Measurements from ENCODE around the gene NDUFB11. TPM values are rescaled to one million over a fixed set of nuclear protein-coding genes. Genes with fewer than 3 reads are reported as not detected.

Gene NDUFB11
- total and polyA plus RNA-seq, 2 donors (not counting 1 experiment from before 2014, with no cell fraction given): 56.8 to 59.7 TPM

- no peaks in the 10 kb centered on the region for H4K20me1 ChIP-seq (ENCODE audit: control insufficient read depth, insufficient read depth, low read length, poor library complexity, severe bottlenecking)
- Mint-ChIP-seq H3K4me1 (no peaks in the 10 kb centered on the region), H3K27me3 (no peaks in the 10 kb centered on the region), H3K27ac (no peak overlapping the region), H3K4me3 (no peak overlapping the region), H3K9me3 (ENCODE audit: insufficient read depth) (no peaks in the 10 kb centered on the region)
- TF ChIP-seq CTCF (IDR thresholded peaks at IDR 0.05) (no peak), EZH2 (IDR thresholded peaks at IDR 0.05; ENCODE audit: borderline replicate concordance, insufficient read depth, low read depth, low read length, poor library complexity, severe bottlenecking) (no peak)
- no peak overlapping the region for H3K9ac ChIP-seq (ENCODE audit: low read length)
- H2AFZ ChIP-seq (ENCODE audit: insufficient read depth, low read depth, low read length, poor library complexity, severe bottlenecking): no peak overlapping the region
- CTCF ChIA-PET: no interaction called here
- H3K36me3 ChIP-seq (replicated peaks in 1 of 2; ENCODE audit: control extremely low read depth in 1 of 2, control insufficient read depth in 1 of 2, extremely low read depth in 1 of 2, insufficient read depth in 2 of 2, low read length in 1 of 2): peaks cover 0 to 44% of the 10 kb centered on the region in 2 experiments
- H3K9me3 ChIP-seq (ENCODE audit: control extremely low read depth in 1 of 3, control insufficient read depth in 2 of 3, insufficient read depth in 1 of 3, low read length in 2 of 3): no peaks in the 10 kb centered on the region
- H3K79me2 ChIP-seq (ENCODE audit: control insufficient read depth, insufficient read depth, low read length): no peaks in the 10 kb centered on the region
- POLR2A ChIA-PET: no interaction called here
- no peak overlapping the region for H3K4me2 ChIP-seq (replicated peaks; ENCODE audit: low read depth, low read length, poor library complexity, severe bottlenecking)
- whole genome bisulfite sequencing (ENCODE audit: insufficient coverage): 99% methylated on average over 13 of the region's 18 CpGs
- no peak for ATAC-seq (ENCODE audit: low read depth)
- H3K27me3 ChIP-seq (replicated peaks in 1 of 4; ENCODE audit: control extremely low read depth in 1 of 4, control insufficient read depth in 3 of 4, insufficient read depth in 4 of 4, low read length in 3 of 4): no peaks in the 10 kb centered on the region
- H3K4me3 ChIP-seq (ENCODE audit: control extremely low read depth in 1 of 5, extremely low read depth in 1 of 5, insufficient read depth in 1 of 5, low read depth in 2 of 5, low read length in 4 of 5): no peak overlapping the region
- no peak overlapping the region for H3K27ac ChIP-seq (ENCODE audit: low read length in 2 of 2)
- H3K4me1 ChIP-seq (ENCODE audit: control insufficient read depth in 2 of 2, insufficient read depth in 2 of 2, low read length in 2 of 2): no peaks in the 10 kb centered on the region
- DNase-seq: no peak
- intact Hi-C loops (cut with micrococcal nuclease): no loop called here
Measured at GRCh38 chrX:47179928-47180255, 35.4 kb upstream of the NDUFB11 start.

GRCh38 chrX:47179221-47179927, 34.9 kb upstream of the NDUFB11 start:
- CTCF ChIA-PET: no interaction called here
- Mint-ChIP-seq H3K4me3 (no peak overlapping the region), H3K27me3 (no peaks in the 10 kb centered on the region), H3K27ac (no peak overlapping the region), H3K9me3 (ENCODE audit: insufficient read depth) (no peaks in the 10 kb centered on the region), H3K4me1 (no peaks in the 10 kb centered on the region)
- H3K4me1 ChIP-seq (ENCODE audit: control insufficient read depth in 2 of 2, insufficient read depth in 2 of 2, low read length in 2 of 2): no peaks in the 10 kb centered on the region
- intact Hi-C loops (cut with micrococcal nuclease): no loop called here
- H3K9ac ChIP-seq (ENCODE audit: low read length): no peak overlapping the region
- DNase-seq (no peak), ATAC-seq (ENCODE audit: low read depth) (no peak)
- H3K36me3 ChIP-seq (replicated peaks in 1 of 2; ENCODE audit: control extremely low read depth in 1 of 2, control insufficient read depth in 1 of 2, extremely low read depth in 1 of 2, insufficient read depth in 2 of 2, low read length in 1 of 2): peaks cover 0 to 46% of the 10 kb centered on the region in 2 experiments
- no peak overlapping the region for H3K4me2 ChIP-seq (replicated peaks; ENCODE audit: low read depth, low read length, poor library complexity, severe bottlenecking)
- no peak overlapping the region for H3K4me3 ChIP-seq (ENCODE audit: control extremely low read depth in 1 of 5, extremely low read depth in 1 of 5, insufficient read depth in 1 of 5, low read depth in 2 of 5, low read length in 4 of 5)
- no peaks in the 10 kb centered on the region for H3K9me3 ChIP-seq (ENCODE audit: control extremely low read depth in 1 of 3, control insufficient read depth in 2 of 3, insufficient read depth in 1 of 3, low read length in 2 of 3)
- no peak overlapping the region for H2AFZ ChIP-seq (ENCODE audit: insufficient read depth, low read depth, low read length, poor library complexity, severe bottlenecking)
- no peaks in the 10 kb centered on the region for H3K79me2 ChIP-seq (ENCODE audit: control insufficient read depth, insufficient read depth, low read length)
- no peak overlapping the region for H3K27ac ChIP-seq (ENCODE audit: low read length in 2 of 2)
- no peaks in the 10 kb centered on the region for H3K27me3 ChIP-seq (replicated peaks in 1 of 4; ENCODE audit: control extremely low read depth in 1 of 4, control insufficient read depth in 3 of 4, insufficient read depth in 4 of 4, low read length in 3 of 4)
- 98% methylated on average over 8 of the region's 14 CpGs for WGBS (ENCODE audit: insufficient coverage)
- POLR2A ChIA-PET: no interaction called here
- TF ChIP-seq EZH2 (IDR thresholded peaks at IDR 0.05; ENCODE audit: borderline replicate concordance, insufficient read depth, low read depth, low read length, poor library complexity, severe bottlenecking): no peak
- no peak for TF ChIP-seq CTCF (IDR thresholded peaks at IDR 0.05)
- H4K20me1 ChIP-seq (ENCODE audit: control insufficient read depth, insufficient read depth, low read length, poor library complexity, severe bottlenecking): no peaks in the 10 kb centered on the region

Measured in B cell (primary cell).